Measurements from ENCODE around the gene LRP6. TPM values are rescaled to one million over a fixed set of nuclear protein-coding genes. Genes with fewer than 3 reads are reported as not detected.

Gene LRP6
- total RNA-seq, 1 donor from 2014 or later: 56.2 TPM

DNA sequence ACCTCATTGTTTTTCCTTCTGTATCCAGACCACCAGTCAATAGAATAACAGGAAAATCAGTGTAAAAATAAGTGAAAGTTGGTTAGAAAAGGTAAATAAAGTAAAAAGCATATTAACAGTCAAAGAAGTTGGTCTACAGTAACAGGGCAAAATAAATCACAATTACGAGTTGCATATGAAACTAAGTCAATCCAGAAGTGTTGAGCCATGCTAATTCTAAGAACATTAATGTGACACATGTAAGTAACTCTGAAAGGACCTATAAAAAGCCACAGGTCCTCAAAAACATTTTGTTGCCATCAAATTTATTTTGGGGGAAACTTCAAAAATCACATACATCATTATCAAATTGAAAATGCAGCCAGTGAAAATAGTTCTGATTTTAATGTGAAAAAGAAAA, 56.4 kb downstream of the LRP6 start:
- no peak for DNase-seq (ENCODE audit: low read depth, low spot score)
- no peaks in the 10 kb centered on the region for H3K36me3 Mint-ChIP-seq (ENCODE audit: low read depth)
- no peaks in the 10 kb centered on the region for H3K27me3 Mint-ChIP-seq (ENCODE audit: low read depth)
- no peaks in the 10 kb centered on the region for H3K9me3 Mint-ChIP-seq
- H3K4me1 Mint-ChIP-seq: peaks cover 33% of the 10 kb centered on the region
- no peak overlapping the region for H3K27ac Mint-ChIP-seq (ENCODE audit: unreplicated experiment)
- TF ChIP-seq, protein P1, sequence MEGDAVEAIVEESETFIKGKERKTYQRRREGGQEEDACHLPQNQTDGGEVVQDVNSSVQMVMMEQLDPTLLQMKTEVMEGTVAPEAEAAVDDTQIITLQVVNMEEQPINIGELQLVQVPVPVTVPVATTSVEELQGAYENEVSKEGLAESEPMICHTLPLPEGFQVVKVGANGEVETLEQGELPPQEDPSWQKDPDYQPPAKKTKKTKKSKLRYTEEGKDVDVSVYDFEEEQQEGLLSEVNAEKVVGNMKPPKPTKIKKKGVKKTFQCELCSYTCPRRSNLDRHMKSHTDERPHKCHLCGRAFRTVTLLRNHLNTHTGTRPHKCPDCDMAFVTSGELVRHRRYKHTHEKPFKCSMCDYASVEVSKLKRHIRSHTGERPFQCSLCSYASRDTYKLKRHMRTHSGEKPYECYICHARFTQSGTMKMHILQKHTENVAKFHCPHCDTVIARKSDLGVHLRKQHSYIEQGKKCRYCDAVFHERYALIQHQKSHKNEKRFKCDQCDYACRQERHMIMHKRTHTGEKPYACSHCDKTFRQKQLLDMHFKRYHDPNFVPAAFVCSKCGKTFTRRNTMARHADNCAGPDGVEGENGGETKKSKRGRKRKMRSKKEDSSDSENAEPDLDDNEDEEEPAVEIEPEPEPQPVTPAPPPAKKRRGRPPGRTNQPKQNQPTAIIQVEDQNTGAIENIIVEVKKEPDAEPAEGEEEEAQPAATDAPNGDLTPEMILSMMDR (conservative IDR thresholded peaks at IDR 0.05): no peak
- H3K4me3 Mint-ChIP-seq: no peak overlapping the region

DNA sequence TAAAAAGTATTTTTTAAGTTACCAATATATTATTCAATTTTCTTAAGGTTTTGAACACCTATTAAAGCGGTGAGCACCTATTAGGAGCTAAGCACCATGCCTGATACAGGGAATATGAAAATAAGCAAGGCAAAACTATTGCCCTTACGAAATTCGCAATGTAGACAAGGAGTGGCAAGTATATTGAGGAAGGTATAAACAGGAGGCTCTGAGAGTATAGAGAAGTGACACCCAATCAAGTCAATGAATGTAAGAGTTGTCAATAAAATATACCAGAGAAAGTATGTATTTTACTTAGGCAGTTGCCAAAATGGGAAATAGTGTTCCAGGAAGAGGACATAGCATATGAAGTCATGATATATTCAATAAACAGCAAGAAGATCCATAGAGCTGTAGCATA, 57.2 kb downstream of the LRP6 start:
- Mint-ChIP-seq H3K27me3 (ENCODE audit: low read depth) (no peaks in the 10 kb centered on the region), H3K36me3 (ENCODE audit: low read depth) (no peaks in the 10 kb centered on the region), H3K27ac (ENCODE audit: unreplicated experiment) (no peak overlapping the region), H3K9me3 (no peaks in the 10 kb centered on the region), H3K4me3 (no peak overlapping the region), H3K4me1 (peaks cover 29% of the 10 kb centered on the region)
- no peak for DNase-seq (ENCODE audit: low read depth, low spot score)
- TF ChIP-seq, protein P1 (conservative IDR thresholded peaks at IDR 0.05): no peak

DNA sequence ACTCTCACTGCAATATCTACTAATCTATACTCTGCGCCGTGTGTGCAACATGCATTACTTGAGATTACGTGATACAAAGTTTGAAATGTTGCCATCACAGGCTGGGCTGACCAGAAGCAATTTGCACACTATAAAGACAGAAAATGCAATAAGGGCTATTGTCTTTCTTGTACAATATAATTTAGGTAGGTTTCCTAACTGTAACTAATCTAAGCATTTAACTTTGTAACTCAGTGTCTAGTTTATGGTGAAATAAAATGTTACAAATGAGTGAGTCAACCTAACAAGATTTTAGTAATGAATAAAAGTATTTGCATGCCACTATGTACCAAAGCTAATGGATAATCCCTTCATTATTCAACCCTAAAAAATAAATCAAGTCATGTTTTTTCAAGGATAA, 57.8 kb downstream of the LRP6 start:
- no peaks in the 10 kb centered on the region for H3K36me3 Mint-ChIP-seq (ENCODE audit: low read depth)
- TF ChIP-seq, protein P1 (conservative IDR thresholded peaks at IDR 0.05): no peak
- no peaks in the 10 kb centered on the region for H3K9me3 Mint-ChIP-seq
- no peak overlapping the region for H3K27ac Mint-ChIP-seq (ENCODE audit: unreplicated experiment)
- H3K4me1 Mint-ChIP-seq: peaks cover 23% of the 10 kb centered on the region
- H3K4me3 Mint-ChIP-seq: no peak overlapping the region
- no peak for DNase-seq (ENCODE audit: low read depth, low spot score)
- no peaks in the 10 kb centered on the region for H3K27me3 Mint-ChIP-seq (ENCODE audit: low read depth)

DNA sequence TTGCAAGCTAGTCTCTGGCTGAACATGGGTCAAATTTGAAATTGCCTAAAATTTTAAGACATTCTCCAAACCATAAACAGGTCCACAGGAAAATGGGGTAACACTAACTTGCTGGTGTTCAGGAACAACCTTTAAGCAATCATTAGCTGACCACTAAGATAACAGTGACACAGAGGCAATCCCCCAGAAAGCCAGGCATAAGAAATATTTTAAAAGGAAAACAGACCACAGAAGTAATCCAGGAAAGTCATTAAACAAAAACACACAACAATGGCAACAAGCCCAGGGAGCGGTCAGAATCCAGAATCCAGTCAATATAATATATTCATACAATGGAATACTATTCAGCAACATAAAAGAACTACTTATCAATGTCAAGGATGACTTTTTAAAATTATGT, 59.1 kb downstream of the LRP6 start:
- Mint-ChIP-seq H3K4me1 (peaks cover 21% of the 10 kb centered on the region), H3K36me3 (ENCODE audit: low read depth) (peaks cover under 1% of the 10 kb centered on the region), H3K9me3 (no peaks in the 10 kb centered on the region), H3K27ac (ENCODE audit: unreplicated experiment) (no peak overlapping the region), H3K4me3 (no peak overlapping the region), H3K27me3 (ENCODE audit: low read depth) (no peaks in the 10 kb centered on the region)
- TF ChIP-seq, protein P1 (conservative IDR thresholded peaks at IDR 0.05): no peak
- DNase-seq (ENCODE audit: low read depth, low spot score): no peak

DNA sequence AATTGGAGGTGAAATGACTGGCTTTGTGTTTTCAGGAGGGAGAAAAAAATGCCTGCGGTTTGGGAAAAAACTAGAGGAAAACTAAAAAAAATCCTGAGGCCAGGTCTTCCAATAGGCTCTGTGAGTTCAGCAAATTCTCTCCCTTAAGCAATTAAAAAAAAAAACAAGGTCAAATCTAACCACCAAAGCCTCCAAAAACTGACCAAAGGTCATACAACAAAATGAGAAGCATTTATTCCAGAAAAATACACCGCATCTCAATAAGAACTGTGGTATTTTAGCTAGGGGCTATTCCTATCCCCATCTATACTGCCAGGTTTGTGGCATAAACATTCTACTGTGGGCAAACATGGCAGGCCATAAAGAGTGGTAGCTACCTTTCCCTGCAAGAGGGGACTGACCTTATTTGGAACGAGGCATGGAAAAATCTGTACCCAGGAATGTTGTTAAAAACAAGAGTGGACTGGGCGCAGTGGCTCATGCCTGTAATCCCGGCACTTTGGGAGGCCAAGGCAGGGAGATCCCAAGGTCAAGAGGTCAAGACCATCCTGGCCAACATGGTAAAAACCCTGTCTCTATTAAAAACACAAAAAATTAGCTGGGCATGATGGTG, 60.0 kb downstream of the LRP6 start:
- Mint-ChIP-seq H3K36me3 (ENCODE audit: low read depth) (peaks cover 5% of the 10 kb centered on the region), H3K4me1 (peaks cover 21% of the 10 kb centered on the region), H3K27me3 (ENCODE audit: low read depth) (no peaks in the 10 kb centered on the region), H3K27ac (ENCODE audit: unreplicated experiment) (no peak overlapping the region), H3K9me3 (no peaks in the 10 kb centered on the region), H3K4me3 (no peak overlapping the region)
- DNase-seq (ENCODE audit: low read depth, low spot score): no peak
- TF ChIP-seq, protein P1 (conservative IDR thresholded peaks at IDR 0.05): no peak
